CD4-positive, alpha-beta T cell treated with Interleukin-2 at 100 ng/mL for 4 hours (primary cell): Measurements from ENCODE around the gene KCNIP4.

Source experiments
- DNase-seq: peaks from one replicate; pipeline ENCODE4 v3.0.0-alpha.2; 2020; ENCODE audit warnings: low spot score

Gene KCNIP4

DNA sequence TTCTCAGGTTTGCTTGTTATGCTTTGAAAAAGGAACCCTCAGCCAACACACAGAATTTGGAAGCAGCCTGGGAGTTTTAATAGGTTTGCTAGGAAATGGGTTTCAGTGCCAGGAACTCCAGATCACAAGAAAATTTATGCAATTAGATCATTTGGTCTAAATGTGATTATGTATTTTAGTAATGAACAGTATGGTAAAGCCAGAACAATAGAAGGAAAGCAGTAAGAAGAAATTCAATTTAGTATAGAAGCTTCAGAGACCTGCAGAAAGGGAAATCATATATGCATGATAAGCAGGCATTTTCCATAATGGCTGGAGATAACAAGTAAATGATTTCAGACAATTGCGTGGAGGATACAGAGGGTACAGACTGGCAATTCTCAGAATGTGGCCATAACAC is 184.7 kb downstream of the KCNIP4 start:
- DNase-seq: no peak

DNA sequence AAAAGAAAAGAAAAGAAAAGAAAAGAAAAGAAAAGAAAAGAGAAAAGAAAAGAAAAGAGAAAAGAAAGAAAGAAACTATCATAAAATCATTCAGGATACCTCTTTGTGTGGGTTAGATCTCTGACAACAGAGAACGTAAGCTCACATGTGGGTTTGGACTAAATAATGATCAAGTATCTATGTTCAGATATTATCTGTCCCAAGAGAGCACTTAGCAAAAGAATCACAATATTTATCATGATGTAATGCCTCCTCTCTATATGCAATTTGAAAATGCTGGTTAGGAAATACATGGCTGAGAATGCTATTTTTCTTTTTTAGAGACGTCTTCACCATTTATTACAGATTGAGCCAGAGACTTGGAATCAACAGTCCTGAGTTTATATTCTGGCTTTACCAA is 191.3 kb downstream of the KCNIP4 start:
- no peak for DNase-seq

DNA sequence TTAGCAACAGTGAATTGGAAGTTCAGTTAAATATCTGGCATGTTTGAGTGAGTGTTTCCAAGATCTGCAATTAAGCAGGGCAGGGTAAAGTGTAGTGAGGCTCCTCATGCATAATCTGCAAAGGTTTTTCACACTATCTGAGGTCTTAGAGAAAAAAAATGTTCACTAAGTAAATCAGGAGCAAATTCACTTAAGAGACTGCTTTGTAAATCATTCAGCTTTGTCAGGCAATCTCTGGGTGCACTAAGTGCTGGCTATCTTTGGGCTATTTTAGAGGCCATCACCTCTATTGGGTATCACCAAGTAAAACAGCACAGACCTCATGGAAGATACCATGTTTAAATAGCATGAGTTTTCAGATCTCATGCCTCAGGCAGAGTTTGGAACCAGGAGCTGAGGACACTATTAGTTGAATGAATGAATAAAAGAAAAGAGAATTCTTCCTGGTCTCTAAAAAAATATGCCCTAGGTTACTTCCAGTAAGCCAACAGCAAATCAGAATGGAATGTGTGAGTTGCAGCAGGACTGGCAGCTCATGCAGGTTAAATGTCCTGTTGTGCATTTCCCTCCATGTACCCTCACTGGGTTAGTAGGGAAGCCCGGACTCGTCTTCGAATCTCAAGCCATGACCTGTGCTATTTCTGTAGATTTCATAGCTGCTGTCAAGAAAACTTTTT is 195.3 kb downstream of the KCNIP4 start:
- DNase-seq: no peak

DNA sequence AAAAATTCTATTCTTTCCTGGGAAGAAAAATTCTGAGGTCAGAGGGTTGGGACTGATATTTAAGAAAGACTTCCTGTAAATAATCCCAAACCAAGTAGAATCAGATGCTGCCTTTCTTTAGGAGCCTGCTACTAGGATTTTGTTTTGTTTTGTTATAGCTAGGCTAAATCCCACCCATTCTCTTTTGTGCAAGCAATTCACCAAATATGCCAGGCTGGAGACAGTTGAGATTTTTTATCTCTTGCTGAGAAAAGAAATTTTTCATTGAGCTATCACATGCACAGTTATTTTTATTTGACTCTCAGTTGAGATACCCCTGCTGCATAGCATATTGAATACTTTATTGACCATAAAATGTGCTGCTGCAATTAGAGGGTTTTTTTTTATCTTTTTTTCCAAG is 196.0 kb downstream of the KCNIP4 start:
- DNase-seq: no peak

DNA sequence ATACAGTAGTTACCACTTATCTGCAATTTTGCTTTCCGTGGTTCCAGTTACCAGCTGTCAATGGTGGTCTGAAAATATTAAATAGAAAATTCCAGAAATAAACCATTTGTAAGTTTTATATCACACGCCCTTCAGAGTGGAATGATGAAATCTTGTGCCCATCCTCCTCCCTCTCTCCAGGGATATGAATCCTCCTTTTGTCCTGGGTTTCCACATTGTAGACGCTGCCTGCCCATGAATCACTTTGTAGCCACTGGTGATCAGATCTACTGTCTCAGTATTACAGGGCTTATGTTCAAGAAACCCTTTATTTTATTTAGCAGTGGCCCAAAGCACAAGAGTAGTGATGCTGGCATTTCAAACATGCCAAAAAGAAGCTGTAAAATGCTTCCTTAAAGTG is 198.6 kb downstream of the KCNIP4 start:
- DNase-seq: no peak

DNA sequence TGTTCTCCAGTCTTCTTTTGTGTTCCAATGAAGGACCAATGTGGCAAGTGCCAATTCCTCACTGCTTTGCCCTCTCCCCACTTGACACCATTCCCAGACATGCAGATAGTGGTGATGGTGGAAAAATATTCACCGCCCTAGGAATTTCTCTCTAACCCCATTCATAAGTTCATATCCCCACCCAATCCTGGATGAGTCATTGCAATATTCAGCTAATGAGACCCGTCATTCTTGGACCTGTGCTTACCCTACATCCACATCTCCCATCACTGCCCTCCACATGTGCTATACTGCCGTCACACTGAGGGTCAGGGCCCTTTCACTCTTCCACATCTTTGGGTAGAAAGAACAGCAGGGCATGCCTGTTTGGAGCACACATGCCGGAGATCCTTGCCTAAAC is 199.2 kb downstream of the KCNIP4 start:
- DNase-seq: no peak

DNA sequence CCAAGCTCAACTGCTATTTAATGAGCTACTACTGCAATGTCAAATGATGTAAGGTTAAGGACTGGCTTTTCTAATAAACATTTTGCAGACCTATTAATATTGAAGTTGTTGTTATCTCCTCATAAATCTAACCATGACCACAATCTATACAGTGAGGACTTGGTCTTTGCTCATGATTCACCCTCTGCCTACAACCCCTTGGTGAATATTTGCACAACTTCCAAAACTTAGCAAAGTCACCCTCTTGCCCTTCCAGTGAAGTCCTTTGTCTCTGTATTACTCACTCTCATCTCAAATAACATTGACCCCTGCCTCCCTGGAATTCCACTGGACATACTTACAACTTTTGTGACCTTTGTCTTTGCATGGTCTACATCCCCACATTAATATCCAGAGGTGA is 204.5 kb downstream of the KCNIP4 start:
- DNase-seq: no peak

DNA sequence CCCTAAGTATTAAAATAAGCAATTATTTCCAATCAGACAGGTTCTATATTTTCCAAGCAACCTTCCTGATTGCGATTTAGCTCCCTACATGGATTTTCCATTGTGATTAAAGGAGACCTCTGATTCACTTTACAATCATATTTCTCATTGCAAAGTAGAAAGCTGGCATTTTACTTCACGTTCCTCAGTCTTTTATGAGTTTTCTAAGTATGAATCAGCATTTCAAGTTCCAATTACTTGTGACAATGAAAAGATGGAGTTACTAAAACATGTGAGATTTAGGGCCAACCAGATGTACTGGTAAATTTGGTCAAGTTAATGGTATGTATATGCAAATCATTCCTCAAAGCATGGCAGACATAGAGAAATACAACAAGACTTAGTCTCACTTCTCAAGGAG is 206.2 kb downstream of the KCNIP4 start:
- DNase-seq: no peak

DNA sequence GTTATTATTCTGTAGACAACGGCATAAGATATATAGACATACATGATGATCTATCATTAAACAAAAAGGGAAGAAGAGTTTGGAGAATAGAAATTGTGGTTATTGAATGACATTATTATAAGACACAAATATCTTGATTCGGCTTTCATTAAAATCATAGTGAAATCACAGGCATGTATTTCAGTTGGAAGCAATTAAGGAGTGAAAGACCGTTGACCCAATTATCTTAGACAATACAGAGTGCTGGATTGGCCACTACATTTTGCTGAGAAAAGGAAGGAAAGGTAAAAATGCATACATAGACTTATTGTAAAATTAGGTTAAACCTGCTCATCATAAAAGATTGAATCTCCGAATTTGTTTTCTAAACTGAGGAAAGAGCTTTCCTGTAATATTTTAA is 209.8 kb downstream of the KCNIP4 start:
- no peak for DNase-seq

DNA sequence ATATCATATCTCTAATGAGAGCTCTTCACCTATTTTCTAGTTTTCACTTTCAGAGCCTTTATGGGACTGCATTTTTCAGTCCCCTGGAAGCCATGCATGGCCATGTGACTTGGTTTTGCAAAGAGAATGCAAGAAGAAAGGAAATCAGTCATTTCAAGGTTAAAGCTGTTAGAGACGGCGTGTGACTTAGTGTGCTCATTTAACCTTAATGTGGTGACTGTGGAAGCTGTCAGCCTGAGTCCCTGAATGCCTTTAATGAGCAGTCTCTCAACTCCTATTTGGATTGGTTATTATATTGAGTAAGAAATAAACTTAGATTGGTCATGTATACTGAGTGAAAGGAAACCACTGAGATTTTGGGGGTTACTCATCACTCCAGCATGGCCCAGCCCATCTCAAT is 212.7 kb downstream of the KCNIP4 start:
- no peak for DNase-seq

DNA sequence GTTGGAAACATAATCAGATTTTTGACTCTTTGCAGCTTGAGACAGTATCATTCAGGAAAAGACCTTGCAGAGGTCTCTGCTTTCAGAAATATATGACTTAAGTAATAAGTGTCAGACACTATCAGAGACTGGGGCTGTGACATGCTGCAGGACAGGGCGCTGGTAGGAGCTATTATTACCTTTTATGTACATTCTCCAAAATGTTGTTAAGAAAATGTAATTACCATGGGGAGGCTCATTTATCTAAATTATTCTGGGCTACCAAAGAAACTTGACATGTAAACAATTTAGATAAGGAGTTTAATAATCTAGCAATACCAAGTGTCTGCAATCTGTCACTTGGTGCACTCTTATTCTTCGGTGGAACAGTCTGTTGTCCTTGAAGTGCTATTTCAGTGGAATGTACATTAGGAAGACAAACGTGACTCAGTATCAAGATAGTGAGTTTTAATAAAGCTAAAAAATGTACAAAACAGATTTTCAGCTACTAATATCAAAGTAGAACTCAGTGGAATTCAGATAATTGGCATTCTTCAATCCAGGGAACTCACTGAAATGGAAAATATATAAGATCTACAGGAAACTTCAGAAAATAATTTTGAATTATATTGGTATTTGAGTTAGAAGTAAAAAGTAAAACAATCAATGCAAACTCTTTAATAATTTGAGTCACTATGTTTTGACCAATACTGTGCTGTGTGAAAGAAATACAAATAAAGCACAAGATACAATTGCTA is 214.5 kb downstream of the KCNIP4 start:
- DNase-seq: no peak

DNA sequence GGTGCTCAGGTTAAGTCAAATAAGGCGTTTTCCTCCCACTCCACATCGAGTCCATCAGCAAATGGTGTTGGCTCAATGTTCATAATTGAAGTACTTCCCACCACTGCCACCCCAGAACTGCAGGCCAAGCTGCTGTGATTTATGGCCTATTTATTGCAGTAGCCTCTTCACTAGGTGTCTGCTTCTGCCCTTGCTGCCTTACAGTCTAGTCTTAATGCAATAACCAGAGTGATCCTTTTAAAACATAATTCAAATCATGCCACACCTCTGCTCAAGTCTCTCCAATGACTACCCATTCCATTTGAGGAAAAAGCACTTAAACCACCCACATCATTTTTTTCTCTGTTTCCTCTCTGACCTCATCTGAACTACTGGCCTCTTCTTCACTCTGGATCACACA is 220.3 kb downstream of the KCNIP4 start:
- DNase-seq: no peak

DNA sequence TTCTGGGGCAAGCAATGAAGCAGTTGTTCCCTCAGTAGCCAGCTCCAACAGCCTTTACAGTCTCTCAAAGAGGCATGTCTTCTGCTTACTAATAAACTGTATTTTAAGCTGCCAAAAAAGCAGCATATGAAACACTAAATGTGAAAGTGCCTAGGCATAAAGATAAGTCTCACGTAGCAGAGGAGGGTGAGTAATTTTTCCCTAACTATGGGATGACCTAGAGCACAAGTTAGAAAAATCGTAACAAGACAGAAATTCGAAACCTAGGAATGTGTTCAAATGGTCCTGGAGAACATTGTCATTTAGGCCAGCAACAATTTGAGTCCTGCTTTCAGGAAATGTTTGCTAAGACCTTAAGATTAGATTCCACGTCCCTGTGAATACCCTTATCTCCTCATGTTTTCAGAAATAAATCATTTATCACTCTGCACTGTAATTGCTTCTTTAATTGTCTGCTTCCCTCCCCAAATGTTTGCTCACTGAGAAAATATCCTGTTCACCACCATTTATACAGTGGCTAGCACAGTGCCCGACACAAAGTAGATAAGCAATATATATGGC is 222.2 kb downstream of the KCNIP4 start:
- DNase-seq: no peak

DNA sequence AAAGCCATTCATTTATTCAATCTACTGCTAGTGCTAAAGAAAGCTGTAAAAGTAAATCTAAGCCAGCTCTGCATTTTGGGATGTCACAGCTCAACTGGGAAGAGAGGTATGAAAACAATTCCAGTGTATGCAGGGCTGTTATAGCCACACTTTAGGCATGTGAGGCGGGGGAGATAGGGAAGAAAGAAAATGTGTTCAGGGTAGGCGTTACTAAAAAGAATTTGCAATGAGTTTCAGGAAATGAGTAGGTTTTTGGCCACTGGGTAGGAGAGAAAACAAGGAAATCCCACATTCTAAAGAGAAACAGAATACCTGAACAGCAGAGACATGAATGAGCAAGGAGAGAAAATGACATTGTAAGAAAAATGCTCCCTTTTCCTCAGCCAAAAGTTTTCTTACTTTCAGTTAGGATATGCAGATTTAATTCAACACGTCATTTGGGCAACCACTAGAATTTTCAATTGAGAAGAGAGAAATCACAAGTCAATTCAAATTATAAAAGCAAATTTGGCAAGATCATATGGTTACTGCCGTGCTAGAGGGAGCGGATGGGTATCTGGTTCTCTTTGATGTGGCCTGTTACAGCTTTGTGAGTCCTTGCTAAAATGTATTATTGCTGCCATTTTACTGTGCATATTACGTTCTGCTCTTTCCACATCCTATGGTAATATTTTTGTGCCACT is 226.3 kb downstream of the KCNIP4 start:
- DNase-seq: no peak

DNA sequence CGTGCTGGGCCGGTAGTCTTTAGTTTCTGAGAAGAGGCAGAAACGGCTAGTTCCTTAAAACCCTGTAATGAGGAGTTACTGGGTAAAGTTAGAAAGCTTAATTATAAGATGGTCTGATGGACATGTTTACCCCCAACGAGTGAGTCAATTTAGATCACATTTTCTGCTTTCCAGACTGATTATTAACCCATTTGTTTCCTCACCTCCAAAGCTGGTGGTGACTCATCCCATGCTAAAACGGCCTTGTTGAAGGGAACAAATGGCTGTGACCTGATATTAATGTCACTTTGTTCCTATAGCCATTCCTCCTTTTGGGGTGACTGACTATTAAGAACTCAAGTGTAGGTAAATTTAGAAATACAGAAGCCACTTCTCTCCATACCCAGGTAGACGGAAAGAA is 232.0 kb downstream of the KCNIP4 start:
- DNase-seq: no peak

DNA sequence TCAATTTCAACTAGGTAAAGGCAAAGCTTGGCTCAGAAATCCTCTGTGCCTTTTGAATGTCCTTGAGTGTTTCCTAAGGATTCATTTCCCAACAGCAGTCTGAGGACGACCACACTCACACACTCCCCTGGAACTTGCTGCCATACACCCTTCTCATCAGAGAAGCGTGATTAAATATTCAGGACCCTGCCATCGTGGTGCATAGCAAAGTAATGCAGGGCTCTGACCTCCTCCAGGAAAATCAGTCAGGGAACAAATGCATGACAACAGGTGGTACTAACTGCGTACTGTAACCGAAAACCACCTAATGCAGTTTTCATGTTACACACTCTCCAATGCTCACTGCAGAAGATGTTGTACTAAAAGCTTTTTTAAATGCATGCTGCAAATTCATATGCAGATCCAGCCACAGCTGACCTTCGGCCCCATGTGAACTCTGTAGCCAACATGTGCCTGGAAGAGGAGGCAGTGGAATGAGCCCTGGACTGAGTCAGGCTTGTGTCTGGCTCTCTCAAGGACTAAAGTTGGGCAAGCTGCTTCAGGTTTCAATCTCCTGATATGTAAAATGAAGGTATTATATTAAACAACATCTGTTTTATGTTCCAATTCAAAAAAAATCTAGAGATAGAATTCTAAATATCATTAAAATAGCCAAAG is 238.3 kb downstream of the KCNIP4 start:
- no peak for DNase-seq

DNA sequence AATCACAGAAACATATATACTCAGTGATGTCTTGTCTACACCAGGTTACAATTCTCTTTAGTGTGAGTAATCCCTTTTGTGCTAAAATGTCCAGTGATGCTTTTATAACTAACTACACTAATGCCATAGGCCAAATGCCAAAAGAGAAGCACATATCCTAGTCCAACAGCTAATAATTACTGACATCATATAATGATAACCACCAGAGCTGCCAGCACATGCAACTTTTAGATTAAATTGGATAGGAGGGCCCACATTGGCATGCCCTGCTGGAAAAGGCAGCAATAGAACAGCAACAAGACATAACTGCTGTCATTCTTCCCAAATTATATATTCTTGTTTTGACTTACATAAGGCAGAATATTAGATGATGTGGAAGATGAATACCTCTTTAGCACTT is 238.8 kb downstream of the KCNIP4 start:
- no peak for DNase-seq

DNA sequence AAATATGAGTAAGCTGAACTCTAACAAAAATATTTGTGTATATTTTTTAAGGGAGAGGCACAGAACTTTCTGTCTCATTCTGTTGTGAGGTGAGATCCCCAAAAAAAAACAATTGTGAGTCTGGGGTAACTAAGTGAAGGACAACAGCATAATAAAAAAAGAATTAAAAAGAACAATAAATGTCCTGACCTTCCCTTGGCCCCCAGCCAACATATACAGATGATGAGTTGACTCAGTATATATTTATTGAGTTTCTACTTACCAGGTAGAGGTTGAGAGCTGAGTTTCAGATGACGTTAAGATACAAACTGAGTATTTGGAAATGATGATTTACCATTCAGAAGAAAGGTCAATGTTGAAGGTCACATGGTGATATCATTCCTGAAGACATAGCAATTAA is 239.5 kb downstream of the KCNIP4 start:
- DNase-seq: no peak

DNA sequence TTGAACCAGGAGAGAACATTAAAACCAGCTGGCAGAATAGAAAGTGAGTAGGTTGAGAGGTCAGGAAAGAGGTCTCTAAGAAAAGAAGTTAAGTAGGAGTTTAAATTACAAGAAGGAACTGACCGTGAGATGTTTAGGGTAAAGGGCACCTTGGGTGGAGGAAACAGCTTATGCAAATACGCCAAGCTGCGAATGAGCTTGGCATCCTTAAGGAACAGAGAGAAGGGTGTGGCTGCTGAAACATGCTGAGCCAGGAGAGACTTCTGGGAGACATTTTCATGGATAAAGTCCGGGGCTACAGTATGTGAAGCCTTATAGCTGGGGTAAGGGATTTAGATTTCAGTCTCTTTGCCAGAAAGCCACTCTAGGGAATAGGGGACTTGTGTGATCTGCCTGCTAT is 249.1 kb downstream of the KCNIP4 start:
- DNase-seq: no peak

DNA sequence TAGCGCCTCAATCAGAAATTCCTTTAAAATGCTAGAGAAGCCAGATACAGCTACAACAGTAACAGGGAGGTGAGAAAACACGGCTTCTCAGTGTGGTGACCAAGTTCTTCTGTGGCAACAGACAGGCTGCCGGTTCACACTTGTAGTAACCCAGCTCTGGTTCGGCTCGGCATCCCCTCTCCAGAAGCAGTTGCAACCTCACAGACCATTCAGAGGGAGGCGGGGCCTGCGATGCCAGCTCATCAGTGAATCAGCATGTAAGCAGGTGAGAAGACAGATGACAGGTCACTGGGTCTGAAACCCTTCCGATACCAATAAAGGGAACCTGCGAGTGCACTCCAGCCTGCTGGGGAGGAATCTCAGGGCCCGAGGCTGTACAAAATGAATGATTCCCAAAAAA is 251.0 kb downstream of the KCNIP4 start:
- DNase-seq: no peak

DNA sequence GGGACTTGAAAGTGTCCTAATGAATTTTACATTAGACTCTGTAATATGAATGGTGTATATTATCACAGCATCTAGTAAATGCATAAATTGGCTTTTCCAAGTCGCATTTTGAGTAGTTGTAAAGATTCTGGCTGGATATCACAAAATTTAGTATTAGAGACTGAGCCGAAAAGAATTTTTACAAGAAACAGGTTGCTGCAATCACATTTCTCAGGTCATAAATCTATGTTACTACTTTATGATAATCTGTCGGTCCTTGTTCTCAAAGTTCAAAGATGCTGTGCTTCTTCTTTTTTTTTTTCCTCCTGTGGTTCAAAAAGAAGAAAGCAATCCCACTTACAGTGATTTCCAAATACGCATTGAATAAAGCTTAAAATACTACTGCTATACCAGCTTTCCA is 253.4 kb downstream of the KCNIP4 start:
- no peak for DNase-seq

DNA sequence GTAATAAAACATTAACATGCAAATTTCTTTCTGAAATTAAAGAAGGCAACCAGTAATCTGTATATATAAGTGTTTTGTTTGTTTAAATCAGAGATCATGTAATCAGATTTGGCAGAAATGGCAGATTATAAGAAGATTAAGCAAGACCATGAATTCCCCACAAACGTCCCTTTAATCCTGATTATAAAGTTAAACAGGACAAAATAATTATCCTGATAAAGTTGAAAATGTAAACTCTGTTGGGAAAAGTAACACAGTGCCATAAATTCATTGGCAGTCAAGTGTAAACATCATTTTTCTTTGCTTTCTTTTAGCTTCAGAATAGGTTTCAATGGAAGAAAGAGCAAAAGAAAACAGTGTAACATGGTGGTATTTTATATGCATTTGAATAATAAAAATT is 256.3 kb downstream of the KCNIP4 start:
- DNase-seq: no peak
